Hippocampal formation (tissue), 2 donors: ENCODE measurements around the gene EEFSEC.

ENCODE experiments used
- DNase-seq, 2 donors: peaks; one replicate each; lab custom pipeline; 2025; lab: John Stamatoyannopoulos, UW

Gene EEFSEC

GRCh38 chr3:128185630-128186447 is 32.6 kb downstream of the EEFSEC start:
- no peak for DNase-seq

DNA sequence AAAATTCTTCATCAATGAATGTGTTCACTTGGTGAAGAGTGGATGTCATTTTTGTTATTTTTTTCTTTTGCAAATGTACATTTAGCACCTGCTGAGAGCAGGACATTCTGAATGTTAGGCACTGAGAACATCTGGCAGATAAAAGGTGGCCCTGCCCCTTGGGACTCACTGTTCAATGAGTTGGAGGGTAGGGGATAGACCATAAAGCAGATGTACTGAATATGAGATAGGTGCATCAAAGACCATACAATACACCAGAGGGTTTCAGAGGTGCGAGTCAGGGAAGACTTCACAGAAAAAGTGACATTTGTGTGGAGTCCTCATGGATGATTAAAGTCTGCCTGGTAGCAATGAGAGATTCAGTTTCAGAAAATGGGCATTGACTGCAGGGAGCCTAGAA is 34.2 kb downstream of the EEFSEC start:
- DNase-seq = no peak

- no peak for DNase-seq
These were observed 35.0 kb downstream of the EEFSEC start for GRCh38 chr3:128188326-128188725.

DNA sequence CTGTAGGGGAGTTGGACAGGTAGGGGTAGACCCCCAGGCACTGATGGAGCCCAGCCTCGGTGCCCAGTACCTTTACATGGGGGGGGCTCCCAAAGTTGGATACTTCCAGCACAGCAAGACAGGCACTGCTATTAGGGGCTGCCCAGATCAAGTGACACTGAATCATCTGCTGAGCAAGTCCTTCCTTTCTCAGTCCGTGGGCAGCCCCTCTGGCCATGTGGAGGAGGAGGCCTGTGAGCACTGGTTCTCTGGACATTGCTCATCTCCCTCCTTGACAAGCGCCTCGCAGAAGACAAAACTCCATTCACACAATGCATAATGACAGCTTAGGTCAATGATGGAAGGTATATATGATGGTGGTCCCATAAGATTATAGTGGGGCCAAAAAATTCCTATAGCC is 35.7 kb downstream of the EEFSEC start:
- no peak for DNase-seq

- DNase-seq = no peak
These were observed 37.2 kb downstream of the EEFSEC start for GRCh38 chr3:128190501-128190900.

DNA sequence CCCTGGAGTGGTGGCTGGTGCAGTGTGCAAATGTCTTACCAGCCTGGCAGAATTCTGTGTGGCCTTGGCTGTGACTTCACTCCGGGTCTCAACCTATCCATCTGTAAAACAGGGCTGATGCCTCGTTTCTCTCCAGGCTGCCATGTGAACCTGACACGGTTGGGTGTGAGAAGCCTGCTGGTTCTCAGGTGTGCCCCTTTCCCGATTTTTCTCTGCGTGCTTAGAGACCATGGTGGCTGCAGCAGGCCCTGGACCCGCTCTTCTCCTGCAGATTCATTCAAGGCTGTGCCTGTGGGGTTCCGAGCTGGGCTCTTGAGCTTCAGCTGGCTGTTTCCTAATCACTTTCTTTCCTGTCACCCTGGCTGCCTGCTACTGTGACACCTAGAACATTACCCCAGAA is 38.9 kb downstream of the EEFSEC start:
- DNase-seq = no peak

DNA sequence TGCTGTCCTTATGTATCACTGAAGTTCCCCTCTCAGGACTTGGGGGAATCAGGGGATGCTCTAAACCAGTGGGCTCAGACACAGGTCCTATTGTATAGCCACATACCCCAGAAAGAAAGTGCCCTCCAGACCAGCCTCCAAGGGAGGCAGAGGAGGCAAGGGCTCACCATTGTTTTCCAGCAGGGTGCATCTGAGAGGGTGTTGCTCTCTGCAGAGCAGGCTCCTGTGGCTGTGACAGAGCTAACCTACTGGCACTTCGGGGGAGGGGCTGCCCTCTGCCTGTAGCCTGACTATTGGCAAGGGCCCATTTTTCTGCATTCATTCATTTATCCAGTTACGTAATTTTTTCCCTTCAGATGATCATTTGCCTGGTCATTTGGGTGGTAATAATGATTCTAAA is 39.9 kb downstream of the EEFSEC start:
- no peak for DNase-seq

DNA sequence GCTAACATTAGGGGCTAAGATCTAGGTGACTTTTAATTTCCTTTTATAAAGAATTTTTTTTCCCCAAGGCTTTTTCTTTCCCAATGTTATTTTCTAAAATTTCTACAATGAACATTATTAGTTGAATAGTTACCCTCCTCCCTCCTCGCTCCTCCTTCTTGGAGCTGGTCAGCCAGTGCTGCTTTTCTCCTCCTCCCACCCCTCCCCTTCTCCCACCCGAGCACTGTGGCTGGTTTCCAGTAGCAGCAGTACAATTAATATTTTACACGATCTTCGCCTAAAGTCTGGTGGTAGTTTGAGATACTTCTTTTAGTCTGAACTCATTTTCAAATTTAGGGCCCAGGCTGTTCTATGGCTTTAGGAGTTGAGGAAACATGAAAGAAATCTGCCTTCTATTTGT is 41.6 kb downstream of the EEFSEC start:
- DNase-seq = peak in 1 of 2 donors; percentile 14

- no peak for DNase-seq
These were observed 42.1 kb downstream of the EEFSEC start for GRCh38 chr3:128195369-128195768.

GRCh38 chr3:128195802-128196201 is 42.5 kb downstream of the EEFSEC start:
- DNase-seq = no peak

DNA sequence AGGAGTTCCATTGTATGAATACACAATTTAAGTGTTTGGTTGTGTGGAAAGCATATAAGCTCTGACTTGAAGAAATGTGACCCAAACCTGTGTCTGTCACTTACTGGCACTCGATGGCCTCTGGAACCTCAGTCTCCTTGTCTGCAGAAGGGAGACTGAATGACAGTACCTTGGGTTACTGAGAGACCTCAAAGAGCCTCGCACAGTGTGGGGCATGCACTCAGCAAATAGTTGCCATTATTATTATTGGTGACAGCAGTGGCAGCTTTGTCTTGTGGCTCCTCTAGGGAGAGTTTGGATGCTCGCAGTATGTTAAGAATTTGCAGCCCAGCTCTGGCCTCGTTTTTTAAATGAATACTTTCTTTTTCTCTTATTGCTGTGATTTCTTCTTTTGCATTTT is 43.4 kb downstream of the EEFSEC start:
- DNase-seq = no peak

DNA sequence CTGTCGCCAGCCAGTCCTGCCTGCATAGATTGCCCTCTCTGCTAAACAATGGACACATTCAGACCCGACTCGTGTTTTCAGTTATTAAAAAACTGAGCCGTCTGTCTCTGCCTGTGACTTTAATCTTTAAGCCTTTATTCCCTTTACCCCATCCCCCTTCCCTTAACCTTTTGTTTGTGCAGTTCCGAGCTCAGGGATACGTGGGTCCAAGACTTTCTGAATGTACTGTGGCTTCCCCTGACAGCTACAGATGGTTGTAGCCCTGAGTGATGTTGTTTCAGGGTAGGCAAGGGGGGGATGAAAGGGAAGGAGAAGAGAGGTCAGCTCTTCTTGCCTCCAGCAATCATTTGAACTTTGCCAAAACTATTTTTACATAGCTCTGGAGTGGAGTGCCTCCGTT is 44.6 kb downstream of the EEFSEC start:
- no peak for DNase-seq

- no peak for DNase-seq
These were observed 45.0 kb downstream of the EEFSEC start for GRCh38 chr3:128198313-128198712.

DNA sequence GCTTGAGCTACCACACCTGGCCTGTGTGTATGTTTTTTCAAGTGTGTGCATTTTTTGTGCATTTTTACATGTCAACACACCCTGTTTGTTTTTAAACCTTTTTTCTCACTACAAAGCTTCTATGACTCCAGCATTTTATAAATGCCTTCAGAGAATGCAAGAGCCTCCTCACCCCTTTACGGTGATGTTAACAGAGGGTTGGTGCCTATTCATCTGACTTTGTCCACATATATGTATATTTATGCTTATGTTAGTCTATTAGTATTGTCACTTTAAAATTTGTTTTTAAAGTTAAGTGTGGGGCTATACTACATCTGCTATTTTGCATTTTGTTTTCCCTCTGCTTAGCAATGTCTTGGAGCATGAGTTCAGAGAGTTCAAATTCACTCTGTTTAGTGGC is 45.8 kb downstream of the EEFSEC start:
- DNase-seq = no peak

DNA sequence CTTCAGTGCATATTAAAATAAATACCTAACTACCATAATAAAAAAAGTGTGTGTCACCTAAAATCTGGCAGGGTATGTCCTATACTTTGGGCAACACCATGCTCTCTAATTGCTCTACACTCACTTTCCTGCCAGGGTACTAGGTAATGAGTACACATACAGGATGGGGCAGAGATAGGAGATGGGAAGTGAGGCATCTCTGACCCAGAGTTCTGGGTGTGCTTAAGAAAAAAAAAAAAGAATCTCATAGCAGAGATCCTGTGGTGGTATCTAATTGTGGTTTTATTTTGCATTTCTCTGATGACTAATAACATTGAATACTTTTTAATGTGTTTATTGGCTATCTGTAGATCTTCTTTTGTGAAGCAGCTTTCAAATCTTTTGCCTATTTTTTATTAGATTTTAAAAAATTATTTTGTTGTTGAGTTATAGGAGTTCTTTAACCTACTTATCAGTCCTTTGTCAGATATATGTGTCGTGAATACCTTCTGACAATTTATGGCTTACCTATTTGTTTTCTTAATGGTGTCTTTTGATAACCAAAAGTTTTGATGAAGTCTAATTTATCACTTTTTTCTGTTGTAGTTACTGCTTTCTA is 48.0 kb downstream of the EEFSEC start:
- no peak for DNase-seq

- no peak for DNase-seq
These were observed 49.9 kb downstream of the EEFSEC start for GRCh38 chr3:128203169-128203568.

DNA sequence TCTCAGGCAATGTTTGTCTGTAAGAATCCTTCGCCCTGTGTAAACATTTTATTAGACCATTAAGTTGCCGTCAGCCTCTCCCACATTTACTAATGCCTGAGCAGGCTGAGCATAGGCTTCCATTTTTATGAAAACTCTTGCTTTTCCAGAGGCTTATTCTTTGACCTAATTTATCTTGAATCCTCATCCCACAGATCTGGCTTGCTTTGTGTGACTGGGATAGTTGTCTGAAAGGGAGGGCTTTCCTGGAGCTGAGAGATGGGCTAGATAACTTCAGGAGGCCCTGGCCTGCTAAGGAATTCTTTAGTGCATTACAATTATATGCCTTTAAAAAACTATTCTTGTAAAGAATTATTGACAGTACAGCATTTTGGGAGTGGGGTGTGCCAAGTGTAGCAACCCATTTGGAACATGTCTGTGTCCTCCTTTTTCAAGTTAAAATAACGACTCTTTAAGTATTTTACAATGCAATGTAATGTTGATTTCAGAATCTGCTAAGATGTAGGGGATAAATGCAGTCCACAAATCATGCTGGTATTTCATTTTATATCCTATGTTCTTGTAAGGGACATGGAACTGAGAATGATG is 52.4 kb downstream of the EEFSEC start:
- no peak for DNase-seq

DNA sequence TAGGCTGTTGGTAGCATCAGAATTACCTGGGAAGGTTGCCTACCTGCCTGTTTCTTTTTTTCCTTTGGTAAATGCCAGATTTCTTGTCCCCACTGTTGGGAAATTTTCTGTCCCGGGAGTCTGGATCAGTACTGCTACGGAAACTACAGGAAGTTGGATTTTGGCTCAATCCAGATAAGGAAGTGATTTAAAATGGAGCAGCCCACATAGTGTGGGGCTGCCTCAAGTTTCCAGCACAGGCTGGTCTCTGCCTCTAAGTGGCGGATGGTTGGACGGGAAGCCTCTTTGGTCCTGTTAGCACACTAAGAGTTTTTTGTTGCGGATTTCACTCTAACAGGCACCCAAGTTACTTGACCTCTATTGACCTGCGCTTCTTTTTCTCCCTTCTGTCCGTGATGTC is 54.7 kb downstream of the EEFSEC start:
- no peak for DNase-seq

DNA sequence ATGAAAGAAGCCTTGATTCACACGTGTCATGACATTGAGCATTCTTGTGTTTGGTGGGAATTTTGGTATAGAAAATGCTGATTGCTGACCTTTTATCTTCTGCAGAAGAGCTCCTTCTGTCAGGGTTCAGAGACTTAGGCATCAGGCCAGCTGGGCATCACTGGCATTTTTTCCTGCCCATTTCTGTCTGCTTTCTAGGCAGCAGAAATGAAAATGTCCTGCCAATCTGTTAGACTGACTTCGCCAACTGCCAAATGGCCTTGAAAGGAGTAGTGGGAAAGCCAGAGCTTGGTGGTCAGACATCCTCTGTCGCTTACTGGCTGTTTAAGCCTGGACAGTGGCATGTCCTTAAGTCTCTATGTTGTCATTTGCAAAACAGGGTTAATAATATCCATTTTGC is 57.4 kb downstream of the EEFSEC start:
- no peak for DNase-seq

DNA sequence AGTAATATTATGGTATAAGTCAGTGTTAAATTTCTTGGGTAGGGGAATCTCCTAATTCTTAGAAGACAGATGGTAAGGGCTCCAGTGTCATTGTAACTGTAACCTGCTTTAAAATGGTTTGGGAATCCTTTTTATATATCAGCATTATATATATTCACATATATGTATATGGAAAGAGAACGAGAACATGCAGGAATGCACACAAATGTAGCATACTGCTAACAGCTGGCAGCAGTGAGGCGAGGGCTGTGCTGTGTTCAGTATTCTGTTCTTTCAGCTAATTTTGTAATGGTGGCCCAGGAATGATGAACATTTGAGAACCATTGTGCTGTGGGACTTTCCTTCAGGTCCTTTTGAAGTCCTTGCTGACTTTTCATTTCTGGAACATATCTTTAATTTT is 60.8 kb downstream of the EEFSEC start:
- no peak for DNase-seq

DNA sequence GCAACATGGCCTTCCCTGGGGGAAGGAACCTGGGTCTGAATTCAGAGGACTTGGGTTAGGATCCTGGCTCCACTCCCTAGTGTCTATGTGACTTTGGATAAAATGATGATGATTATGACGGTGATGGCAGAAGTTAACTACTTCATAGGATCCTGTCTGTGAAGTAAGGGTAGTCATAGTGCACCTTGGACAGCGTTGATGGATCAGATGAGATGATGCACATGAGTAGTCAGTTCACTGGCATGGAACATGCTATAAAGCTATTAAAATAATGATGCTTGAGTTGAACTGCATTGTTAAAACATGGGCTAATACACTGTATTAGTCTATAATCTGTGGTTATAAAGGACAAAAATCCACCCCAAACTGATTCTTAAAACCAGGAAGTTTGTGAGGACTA is 62.0 kb downstream of the EEFSEC start:
- DNase-seq = no peak

- no peak for DNase-seq
These were observed 62.7 kb downstream of the EEFSEC start for GRCh38 chr3:128215800-128216495.
